HPDE6-E6E7 (cell line): ENCODE measurements around the gene MRI1.
A peak's percentile ranks its signal among the peaks of the same experiment; 100 is the strongest.

ENCODE experiments used
- DNase-seq: peaks from one replicate; pipeline ENCODE4 v3.0.0; 2011; ENCODE audit warnings: missing footprints; ENCODE audit errors: extremely low spot score

MRI1 gene

GRCh38 chr19:13794398-13794756 lies 30.1 kb downstream of the MRI1 start:
- no peak for DNase-seq

- DNase-seq, result peak; percentile 96
Measured at GRCh38 chr19:13794757-13795589, 30.7 kb downstream of the MRI1 start, which contains the start of gene ZSWIM4. Gene ZSWIM4 (plus strand): TSS chr19:13795443. CDS start chr19:13795649, 206 bp downstream.

GRCh38 chr19:13795595-13796300 lies 31.4 kb downstream of the MRI1 start:
- no peak for DNase-seq

GRCh38 chr19:13796301-13797057 lies 32.2 kb downstream of the MRI1 start:
- peak; percentile 77 for DNase-seq

- DNase-seq, result no peak
Measured at GRCh38 chr19:13797058-13797440, 32.7 kb downstream of the MRI1 start.

GRCh38 chr19:13797870-13798269 lies 33.5 kb downstream of the MRI1 start:
- DNase-seq, result no peak

- DNase-seq, result no peak
Measured at GRCh38 chr19:13799669-13800068, 35.3 kb downstream of the MRI1 start.

GRCh38 chr19:13803038-13803437 lies 38.7 kb downstream of the MRI1 start:
- peak; percentile 54 for DNase-seq

GRCh38 chr19:13804830-13805683 lies 40.7 kb downstream of the MRI1 start:
- DNase-seq, result no peak

GRCh38 chr19:13806728-13807127 lies 42.4 kb downstream of the MRI1 start:
- no peak for DNase-seq

- DNase-seq, result no peak
Measured at GRCh38 chr19:13807421-13808021, 43.2 kb downstream of the MRI1 start.

GRCh38 chr19:13808856-13809255 lies 44.5 kb downstream of the MRI1 start:
- DNase-seq, result no peak

- DNase-seq, result no peak
Measured at GRCh38 chr19:13812544-13812943, 48.2 kb downstream of the MRI1 start.

- no peak for DNase-seq
Measured at GRCh38 chr19:13813147-13813546, 48.8 kb downstream of the MRI1 start.

- no peak for DNase-seq
Measured at GRCh38 chr19:13814550-13814949, 50.2 kb downstream of the MRI1 start.

GRCh38 chr19:13817018-13817614 lies 52.8 kb downstream of the MRI1 start:
- DNase-seq, result no peak

GRCh38 chr19:13817615-13818371 lies 53.5 kb downstream of the MRI1 start:
- DNase-seq, result no peak

GRCh38 chr19:13819238-13819637 lies 54.9 kb downstream of the MRI1 start:
- no peak for DNase-seq

- no peak for DNase-seq
Measured at GRCh38 chr19:13821292-13821691, 57.0 kb downstream of the MRI1 start.

GRCh38 chr19:13823256-13823655 lies 58.9 kb downstream of the MRI1 start:
- DNase-seq, result no peak
